ENCODE results near the gene TMCO4.

- TF ChIP-seq POLR2AphosphoS5 (IDR thresholded peaks at IDR 0.05; ENCODE audit: low read depth, low read length) (no peak), REST (IDR thresholded peaks at IDR 0.05; ENCODE audit: insufficient read depth in 1 of 2, low read depth in 2 of 2, low read length in 2 of 2) (no peak), SIN3A (IDR thresholded peaks at IDR 0.05; ENCODE audit: borderline replicate concordance, insufficient read depth, low read length) (no peak)
Measured at GRCh38 chr1:19665496-19666465, 133.9 kb downstream of the TMCO4 start.

Measured in PFSK-1 (cell line).